ACC112 (cell line): ENCODE data around the gene VWA3A.

Source experiments
- H2AFZ ChIP-seq: fragments of 200-600 bp; sonication (generic); one replicate; pipeline ENCODE4 v1.6.0; 2017; ENCODE audit warnings: antibody characterized with exemption, low read length; ENCODE audit not compliant: unreplicated experiment
- H3K27ac ChIP-seq: fragments of 200-600 bp; sonication (generic); 2 replicates; pipeline ENCODE4 v1.5.1; 2014; ENCODE audit warnings: low read depth, mild to moderate bottlenecking, antibody characterized with exemption, low read length, moderate library complexity
- H3K27me3 ChIP-seq: fragments of 200-600 bp; sonication (generic); 2 replicates; pipeline ENCODE4 v1.6.1; 2014; ENCODE audit warnings: mild to moderate bottlenecking, antibody characterized with exemption, low read length, moderate library complexity, mixed read lengths; ENCODE audit not compliant: insufficient read depth
- H3K36me3 ChIP-seq: fragments of 200-600 bp; sonication (generic); 2 replicates; pipeline ENCODE4 v1.6.1; 2016; ENCODE audit warnings: mild to moderate bottlenecking, antibody characterized with exemption, low read length, moderate library complexity, mixed read lengths; ENCODE audit not compliant: insufficient read depth
- H3K4me1 ChIP-seq: fragments of 200-600 bp; sonication (generic); one replicate; pipeline ENCODE4 v1.6.1; 2016; ENCODE audit warnings: low read length, mixed read lengths; ENCODE audit not compliant: insufficient read depth, unreplicated experiment, control insufficient read depth
- H3K4me3 ChIP-seq: fragments of 200-600 bp; sonication (generic); 2 replicates; pipeline ENCODE4 v1.5.1; 2014; ENCODE audit warnings: mild to moderate bottlenecking, low read depth, low read length
- H3K79me2 ChIP-seq: fragments of 200-600 bp; sonication (generic); one replicate; pipeline ENCODE4 v1.6.0; 2016; ENCODE audit warnings: low read length; ENCODE audit not compliant: control insufficient read depth, unreplicated experiment, insufficient read depth

The VWA3A gene

DNA sequence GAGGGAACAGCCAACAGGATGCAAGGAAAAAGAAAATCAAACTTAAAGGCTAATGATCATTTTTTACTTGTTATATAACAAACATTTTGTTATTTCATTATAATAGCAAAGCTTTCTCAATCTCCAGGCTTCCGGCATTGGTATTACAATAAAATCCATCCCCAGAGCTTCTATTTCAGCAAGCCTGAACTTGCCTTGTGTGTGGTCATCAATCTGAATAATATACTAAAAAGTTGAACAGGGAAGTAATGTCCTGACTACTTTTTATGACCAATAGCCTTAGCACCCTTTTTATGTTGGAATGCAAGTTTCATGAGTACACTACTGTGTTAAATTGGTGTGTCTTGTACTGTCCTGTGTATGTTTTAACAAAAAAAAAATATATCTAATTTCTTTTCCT is 27.1 kb upstream of the VWA3A start:
- H3K79me2 ChIP-seq: peaks cover 25% of the 10 kb centered on the region
- H2AFZ ChIP-seq: no peak overlapping the region
- H3K4me1 ChIP-seq: peaks cover 11% of the 10 kb centered on the region
- no peak overlapping the region for H3K27ac ChIP-seq
- H3K4me3 ChIP-seq: no peak overlapping the region
- peaks cover 16% of the 10 kb centered on the region for H3K36me3 ChIP-seq
- no peaks in the 10 kb centered on the region for H3K27me3 ChIP-seq

DNA sequence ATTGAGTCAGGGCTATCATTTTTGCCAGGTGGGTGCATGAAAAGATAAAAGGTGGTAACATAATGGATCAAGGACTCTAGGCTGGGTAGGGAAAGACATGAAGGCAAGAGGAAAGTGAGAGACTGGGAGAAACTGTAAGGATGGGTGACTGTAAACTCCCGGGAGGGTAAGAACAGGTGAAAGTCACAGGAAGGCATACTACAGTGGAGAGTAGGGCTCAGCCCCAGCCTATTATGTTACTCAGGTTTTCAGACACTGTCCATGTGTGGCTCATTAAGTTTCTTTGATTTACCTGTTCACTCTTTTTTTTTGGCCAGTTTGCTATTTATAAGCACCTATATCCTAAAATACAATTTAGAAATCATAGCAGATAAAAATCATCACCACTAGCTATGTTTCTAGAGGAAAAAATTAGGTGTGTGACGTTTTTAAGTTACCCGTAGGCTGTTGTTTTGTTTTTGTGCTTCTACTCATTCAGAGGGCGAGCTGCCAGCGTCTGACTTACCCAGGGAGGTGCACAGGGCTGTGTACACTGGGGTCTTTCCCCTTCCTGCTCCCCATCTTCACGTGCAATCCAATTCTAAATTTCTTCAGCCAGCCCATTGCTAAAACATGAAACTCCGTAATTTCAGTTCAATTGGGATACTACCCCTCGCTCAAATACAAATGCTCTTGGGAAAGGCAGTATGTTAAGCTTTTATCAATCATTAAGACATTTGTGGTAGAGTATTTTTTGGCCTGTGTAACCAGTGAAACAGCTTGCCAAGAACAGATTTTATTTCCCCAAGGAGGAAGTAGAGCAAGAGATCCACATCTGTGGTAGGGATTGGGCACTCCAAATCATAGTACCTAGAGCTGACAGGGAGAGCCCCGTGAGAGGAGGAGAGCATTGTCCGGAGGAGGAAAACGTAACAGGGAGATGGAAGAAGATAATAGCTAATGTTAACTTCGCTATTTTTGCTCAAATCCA is 21.7 kb upstream of the VWA3A start:
- H3K79me2 ChIP-seq: peaks cover 60% of the 10 kb centered on the region
- H3K27ac ChIP-seq: peak overlapping the region; percentile 67
- peak overlapping the region; percentile 66 for H2AFZ ChIP-seq
- no peaks in the 10 kb centered on the region for H3K27me3 ChIP-seq
- H3K36me3 ChIP-seq: peaks cover 14% of the 10 kb centered on the region
- H3K4me3 ChIP-seq: peak overlapping the region; percentile 49
- H3K4me1 ChIP-seq: peaks cover 51% of the 10 kb centered on the region

DNA sequence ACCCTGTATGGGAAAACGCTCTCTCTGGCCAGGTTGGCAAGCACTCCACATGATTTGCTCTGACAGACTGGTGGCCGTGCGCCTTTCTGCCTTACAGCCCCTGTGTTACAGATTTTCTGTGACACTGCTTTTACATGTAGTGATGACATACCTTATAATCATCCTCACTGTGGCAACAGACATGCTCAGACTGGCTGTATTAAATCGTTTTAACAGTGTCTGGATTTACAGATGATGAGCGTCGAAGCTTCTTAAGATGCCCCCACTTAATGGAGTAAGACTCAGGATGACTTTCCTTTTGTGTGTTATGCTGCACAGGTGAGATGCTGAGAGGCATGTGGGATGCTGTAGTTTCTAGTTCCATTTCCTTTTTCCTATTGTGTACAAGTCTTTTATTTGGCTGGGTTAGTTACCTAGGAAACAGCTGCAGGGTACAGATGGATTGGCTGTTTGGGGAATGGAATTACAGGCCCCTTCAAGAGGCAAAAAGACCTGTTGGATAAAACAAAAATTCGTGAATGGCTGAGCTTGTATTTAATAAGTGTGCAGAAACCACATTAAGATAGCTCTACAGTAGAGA is 20.9 kb upstream of the VWA3A start:
- peak overlapping the region; percentile 49; the same call in 1 of the 2 replicates for H3K4me3 ChIP-seq
- peaks cover 57% of the 10 kb centered on the region for H3K4me1 ChIP-seq
- H3K36me3 ChIP-seq: peaks cover 8% of the 10 kb centered on the region
- H3K27me3 ChIP-seq: no peaks in the 10 kb centered on the region
- peak overlapping the region; percentile 67 for H3K27ac ChIP-seq
- peak overlapping the region; percentile 66 for H2AFZ ChIP-seq
- H3K79me2 ChIP-seq: peaks cover 60% of the 10 kb centered on the region

DNA sequence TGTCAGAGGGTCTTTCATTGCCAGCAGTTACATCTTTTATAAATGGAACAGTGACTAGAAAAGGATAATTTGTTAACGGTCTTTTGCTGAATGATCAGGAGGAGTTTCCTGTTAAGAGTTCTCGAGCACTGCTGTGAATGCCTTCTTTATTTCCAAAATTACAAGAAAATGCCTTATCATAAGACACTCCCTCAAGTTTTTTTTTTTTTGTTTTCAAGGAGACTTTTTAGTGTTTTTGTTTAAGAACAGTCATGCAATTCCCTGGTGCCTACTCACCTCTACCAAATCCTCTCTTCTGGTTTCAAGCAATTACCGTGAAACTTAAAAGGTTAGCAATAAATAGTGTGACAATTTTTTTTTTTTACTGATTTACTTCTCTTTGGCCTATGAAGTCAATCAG is 19.0 kb upstream of the VWA3A start:
- peaks cover 58% of the 10 kb centered on the region for H3K4me1 ChIP-seq
- no peak overlapping the region for H3K27ac ChIP-seq
- no peaks in the 10 kb centered on the region for H3K27me3 ChIP-seq
- H3K4me3 ChIP-seq: no peak overlapping the region
- peaks cover 53% of the 10 kb centered on the region for H3K79me2 ChIP-seq
- H3K36me3 ChIP-seq: no peaks in the 10 kb centered on the region
- no peak overlapping the region for H2AFZ ChIP-seq

DNA sequence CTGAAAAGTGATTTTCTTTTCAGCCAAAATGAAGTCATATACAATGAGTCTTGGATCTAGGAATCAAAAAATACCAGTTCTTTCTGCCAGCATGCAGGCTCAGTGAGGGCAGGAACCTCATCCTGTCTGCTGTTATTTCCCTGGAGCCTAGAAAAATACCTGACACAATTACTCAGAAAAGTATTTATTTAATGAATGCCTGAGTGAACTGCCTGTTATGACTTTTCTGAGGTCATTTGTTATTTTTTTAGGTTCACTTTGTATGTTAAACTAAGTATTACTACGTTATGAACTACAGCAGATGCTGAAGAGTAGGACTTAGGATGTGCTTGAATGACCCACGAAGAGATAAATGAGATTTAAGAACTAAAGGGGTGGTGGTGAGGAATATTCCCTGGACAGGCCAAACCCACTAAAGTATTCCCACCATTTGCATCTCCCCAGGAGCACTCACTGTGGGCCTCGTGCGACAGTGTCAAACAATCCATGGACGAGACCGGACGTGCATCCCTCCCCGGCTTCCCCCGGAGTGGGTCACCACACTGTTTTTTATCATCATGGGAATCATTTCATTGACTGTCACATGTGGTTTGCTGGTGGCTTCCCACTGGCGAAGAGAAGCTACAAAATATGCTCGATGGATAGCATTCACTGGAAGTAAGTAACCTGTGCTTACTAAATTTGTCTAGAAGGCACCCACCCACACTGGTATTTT is 17.1 kb upstream of the VWA3A start:
- Histone ChIP-seq H3K36me3 (no peaks in the 10 kb centered on the region), H3K27me3 (no peaks in the 10 kb centered on the region), H3K27ac (peak overlapping the region; percentile 53), H3K4me1 (peaks cover 47% of the 10 kb centered on the region), H2AFZ (no peak overlapping the region), H3K4me3 (no peak overlapping the region), H3K79me2 (peaks cover 46% of the 10 kb centered on the region)

DNA sequence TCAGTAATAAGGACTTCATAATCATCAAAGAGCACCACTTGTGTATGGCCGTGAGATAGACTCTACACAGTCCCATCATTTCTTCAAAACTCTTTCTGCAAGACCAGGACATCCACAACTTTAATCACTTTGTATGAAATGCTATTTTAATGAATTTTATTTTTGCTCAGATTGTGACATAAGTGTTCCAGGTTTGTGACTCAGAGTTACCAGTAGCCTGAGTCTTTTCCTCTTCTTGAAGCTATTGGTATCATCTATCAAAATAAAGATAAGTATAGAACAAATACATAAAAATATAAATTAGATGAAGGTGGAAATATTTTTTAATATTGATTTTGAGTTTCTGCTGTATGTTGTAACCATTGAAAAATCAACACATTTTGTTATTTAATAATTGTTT is 16.6 kb upstream of the VWA3A start:
- no peak overlapping the region for H3K4me3 ChIP-seq
- H3K79me2 ChIP-seq: peaks cover 44% of the 10 kb centered on the region
- H3K36me3 ChIP-seq: no peaks in the 10 kb centered on the region
- H3K27me3 ChIP-seq: no peaks in the 10 kb centered on the region
- H3K4me1 ChIP-seq: peaks cover 42% of the 10 kb centered on the region
- H2AFZ ChIP-seq: no peak overlapping the region
- peak overlapping the region; percentile 53 for H3K27ac ChIP-seq

DNA sequence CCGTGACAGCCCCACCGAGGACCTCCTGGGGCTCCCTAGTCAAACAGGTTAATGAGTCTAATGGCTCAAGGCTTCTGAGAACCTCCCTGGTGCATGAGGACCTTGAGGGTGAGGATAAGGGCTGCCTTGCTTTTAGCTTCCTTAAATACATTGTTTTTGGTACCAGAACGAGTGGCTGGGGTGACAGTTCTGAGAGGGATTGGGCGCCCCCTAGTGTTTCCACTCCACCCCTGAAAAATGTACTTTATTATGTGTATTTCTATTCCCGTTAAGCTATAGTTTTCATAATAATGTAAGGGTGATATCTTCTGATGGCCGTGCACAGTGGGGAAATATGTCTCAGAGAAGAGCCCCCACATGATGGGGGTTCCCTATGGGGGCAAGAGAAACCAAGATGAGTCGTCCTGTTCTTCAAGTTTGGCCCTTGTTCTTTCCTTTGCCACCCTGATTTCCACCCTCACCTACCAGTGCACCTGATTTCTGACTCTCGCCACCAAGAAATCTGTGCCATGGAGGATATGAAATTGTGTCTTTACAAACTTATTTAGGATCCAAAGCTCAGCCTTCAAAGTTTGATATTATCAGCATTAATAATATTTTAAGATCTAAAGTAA is 14.5 kb upstream of the VWA3A start:
- Histone ChIP-seq H3K36me3 (no peaks in the 10 kb centered on the region), H3K27ac (no peak overlapping the region), H3K4me1 (peaks cover 32% of the 10 kb centered on the region), H3K27me3 (no peaks in the 10 kb centered on the region), H2AFZ (no peak overlapping the region), H3K79me2 (peaks cover 29% of the 10 kb centered on the region), H3K4me3 (no peak overlapping the region)

DNA sequence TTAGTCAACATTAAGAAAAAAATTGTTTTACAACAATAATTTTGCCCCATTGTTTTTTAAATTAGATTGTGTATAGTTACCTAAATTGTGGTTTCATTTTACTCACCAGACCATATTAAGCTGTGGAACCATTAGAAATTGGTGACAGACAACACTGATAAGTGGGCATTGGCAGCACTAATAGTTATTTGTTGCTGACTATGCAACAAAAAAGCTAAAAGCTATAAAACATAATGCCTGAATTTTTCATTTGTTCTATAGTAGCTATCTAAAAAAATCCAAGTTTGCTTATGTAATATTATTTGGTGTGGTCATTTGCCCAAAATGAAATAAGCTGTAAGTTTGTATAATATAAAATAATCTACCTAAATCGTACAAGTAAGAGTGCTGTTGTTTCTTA is 13.7 kb upstream of the VWA3A start:
- Histone ChIP-seq H3K79me2 (peaks cover 20% of the 10 kb centered on the region), H3K36me3 (no peaks in the 10 kb centered on the region), H3K27me3 (no peaks in the 10 kb centered on the region), H2AFZ (no peak overlapping the region), H3K4me1 (peaks cover 27% of the 10 kb centered on the region), H3K27ac (no peak overlapping the region), H3K4me3 (no peak overlapping the region)

DNA sequence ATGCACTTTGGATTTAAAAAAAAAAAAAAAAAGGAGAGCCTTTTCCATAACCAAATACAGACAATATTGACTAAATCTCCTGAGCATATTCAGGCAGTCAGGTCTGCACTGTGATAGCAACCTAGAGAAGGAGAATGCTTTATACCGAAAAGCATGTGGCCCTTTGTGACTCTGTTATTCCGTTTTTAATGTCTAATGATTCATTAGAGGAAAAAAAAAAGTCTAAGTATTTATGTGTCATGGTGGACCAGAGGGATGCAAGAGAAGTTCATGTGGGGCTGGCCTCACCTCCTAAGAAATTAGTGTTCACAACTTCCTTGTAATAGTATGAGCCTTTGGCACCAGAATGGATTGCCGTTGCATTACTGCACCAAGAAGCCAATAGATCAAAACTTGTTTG is 11.3 kb upstream of the VWA3A start:
- Histone ChIP-seq H3K4me1 (peaks cover 8% of the 10 kb centered on the region), H3K36me3 (no peaks in the 10 kb centered on the region), H2AFZ (no peak overlapping the region), H3K4me3 (no peak overlapping the region), H3K27ac (no peak overlapping the region), H3K79me2 (peaks cover 4% of the 10 kb centered on the region), H3K27me3 (no peaks in the 10 kb centered on the region)

DNA sequence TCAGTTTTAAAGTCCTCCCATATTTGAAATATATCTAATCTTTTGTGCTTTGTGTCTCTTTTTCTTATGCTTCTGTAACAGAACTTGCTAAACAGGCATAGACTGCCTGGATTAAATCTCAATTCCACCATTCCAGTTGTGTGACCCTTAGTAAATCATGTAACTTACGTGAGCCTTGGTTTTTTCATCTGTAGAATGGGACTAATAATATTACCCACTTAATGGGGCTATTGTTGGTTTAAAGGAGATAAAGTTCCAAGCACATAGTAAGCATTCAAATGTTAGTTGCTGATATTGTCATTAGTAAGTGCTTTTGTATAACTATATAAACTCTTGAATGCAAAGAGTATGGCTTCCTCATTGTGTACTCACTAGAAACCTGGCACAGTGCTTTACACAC is 5.9 kb upstream of the VWA3A start:
- Histone ChIP-seq H3K27me3 (no peaks in the 10 kb centered on the region), H3K27ac (no peak overlapping the region), H3K4me3 (no peak overlapping the region), H3K4me1 (peaks cover 4% of the 10 kb centered on the region), H3K36me3 (no peaks in the 10 kb centered on the region), H3K79me2 (no peaks in the 10 kb centered on the region), H2AFZ (no peak overlapping the region)
